Stimulated activated CD4-positive, alpha-beta T cell treated with anti-CD3 and anti-CD28 coated beads, Interleukin-1b, Interleukin-23, amount 100 ng/mL, for 48 hours (primary cell): ENCODE measurements around the gene SLC24A1.
"Not testable (repeated sequence)": the region's sequence is repeated elsewhere in the genome, so short reads cannot be mapped to it uniquely, and the experiment has no call there.

Source experiments
- DNase-seq: peaks from one replicate; pipeline ENCODE4 v3.0.0-alpha.2; 2020

SLC24A1 gene

GRCh38 chr15:65621638-65622037 lies at the start of gene SLC24A1:
Gene SLC24A1, plus strand, starts transcription at chr15:65621938. Its CDS starts 2,143 bp downstream, at chr15:65624081.
- DNase-seq = no peak

- no peak for DNase-seq
These were observed 49.8 kb upstream of the SLC24A1 start for GRCh38 chr15:65571971-65572370.

DNA sequence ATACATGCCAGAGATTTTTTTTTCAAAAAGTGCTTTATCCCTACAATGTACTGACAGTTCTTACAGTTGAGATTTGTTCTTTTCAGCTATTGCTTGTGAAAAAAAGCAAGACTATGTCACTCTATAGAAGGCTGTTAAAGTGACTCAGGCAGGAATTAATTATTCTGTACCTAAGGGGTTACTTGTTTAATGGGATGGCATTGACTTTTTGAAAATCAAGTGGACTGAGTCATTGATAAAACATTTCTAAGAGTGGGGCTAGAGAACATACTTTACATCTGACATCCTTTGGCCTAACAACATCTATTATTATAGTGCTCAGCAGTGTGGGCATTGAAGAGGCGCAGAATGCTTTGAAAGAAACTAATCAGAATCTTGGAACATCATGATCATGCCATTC lies 45.1 kb upstream of the SLC24A1 start:
- DNase-seq = no peak

- no peak for DNase-seq
These were observed 44.4 kb upstream of the SLC24A1 start for GRCh38 chr15:65577129-65577996.

GRCh38 chr15:65578904-65579728 lies 42.6 kb upstream of the SLC24A1 start:
- DNase-seq = no peak

DNA sequence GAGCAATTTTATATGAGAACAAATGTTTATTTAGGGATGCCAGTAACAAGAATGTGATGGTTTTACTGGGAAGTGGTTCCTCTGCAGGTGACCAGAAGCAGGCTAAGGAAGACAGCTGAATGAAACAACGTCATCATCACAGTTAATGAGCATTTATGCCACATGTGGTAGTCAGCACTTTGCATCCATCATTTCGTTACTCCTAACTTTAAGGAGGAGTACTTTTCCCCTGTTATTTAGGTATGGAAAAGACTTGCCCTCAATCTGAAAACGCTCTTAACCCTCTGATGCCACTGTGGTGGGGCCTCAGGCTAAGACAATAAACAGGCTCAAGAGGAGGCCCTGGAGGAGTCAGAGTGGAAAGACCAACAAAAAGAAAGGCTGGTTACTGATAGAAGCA lies 42.0 kb upstream of the SLC24A1 start:
- DNase-seq = no peak

GRCh38 chr15:65580287-65580686 lies 41.5 kb upstream of the SLC24A1 start:
- no peak for DNase-seq

- DNase-seq = peak; percentile 10
These were observed 38.0 kb upstream of the SLC24A1 start for GRCh38 chr15:65583701-65584100.

DNA sequence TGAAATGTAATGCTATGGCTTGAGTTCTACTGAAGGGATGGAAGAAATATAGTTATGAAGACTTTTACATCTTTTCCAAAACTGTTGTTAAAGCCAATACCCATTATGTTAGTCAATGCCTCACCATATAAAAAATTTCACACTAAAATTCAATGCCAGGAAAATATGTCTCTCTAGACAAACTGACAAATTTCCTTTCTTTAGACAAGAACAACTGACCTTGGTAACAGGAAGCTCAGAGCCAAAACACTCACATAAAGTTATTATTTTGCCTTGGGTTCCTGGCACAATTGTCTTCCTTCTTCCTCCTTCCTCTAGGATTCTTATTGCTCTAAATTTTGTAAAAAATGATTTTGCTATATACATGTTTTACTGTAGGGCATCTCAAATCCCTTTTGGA lies 37.5 kb upstream of the SLC24A1 start:
- DNase-seq = no peak

GRCh38 chr15:65587094-65587493 lies 34.6 kb upstream of the SLC24A1 start:
- no peak for DNase-seq

DNA sequence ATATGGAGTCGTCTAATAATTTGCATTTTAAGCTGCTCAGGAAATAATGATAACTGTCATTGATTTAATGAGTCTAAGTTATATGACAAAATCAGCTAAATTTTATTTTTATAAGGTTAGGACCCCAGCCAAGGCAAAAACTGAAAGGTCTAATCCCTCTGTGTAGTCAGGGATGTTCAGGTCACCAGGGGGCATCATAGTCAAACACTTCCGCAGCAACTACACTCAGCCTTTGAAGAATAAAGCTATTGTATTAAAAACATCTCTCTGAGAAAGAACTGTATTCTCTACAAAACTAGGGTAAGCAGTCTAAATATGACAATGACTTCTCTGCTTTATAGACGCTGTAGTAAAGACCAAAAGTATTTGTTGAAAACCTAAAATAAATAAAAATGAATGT lies 25.8 kb upstream of the SLC24A1 start:
- no peak for DNase-seq

- DNase-seq = no peak
These were observed 23.3 kb upstream of the SLC24A1 start for GRCh38 chr15:65598468-65598867.

DNA sequence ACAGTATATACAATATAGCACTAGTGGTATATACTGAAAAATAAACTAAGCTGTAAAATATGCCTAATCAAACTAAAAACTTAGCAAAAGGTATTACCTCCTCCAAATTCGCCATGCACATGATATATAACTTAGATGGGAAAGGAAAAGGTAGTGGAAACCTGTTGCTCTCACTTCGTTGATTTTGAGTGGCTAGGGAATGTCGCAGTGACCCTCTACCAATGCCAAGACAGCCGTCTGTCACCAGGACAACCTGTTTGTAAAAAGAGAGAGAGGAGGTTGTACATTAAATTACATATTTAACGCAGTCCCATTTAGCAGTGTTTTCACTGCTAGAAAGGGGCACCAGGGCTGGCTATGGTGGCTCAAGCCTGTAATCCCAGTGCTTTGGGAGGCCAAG lies 22.1 kb upstream of the SLC24A1 start:
- DNase-seq = no peak

DNA sequence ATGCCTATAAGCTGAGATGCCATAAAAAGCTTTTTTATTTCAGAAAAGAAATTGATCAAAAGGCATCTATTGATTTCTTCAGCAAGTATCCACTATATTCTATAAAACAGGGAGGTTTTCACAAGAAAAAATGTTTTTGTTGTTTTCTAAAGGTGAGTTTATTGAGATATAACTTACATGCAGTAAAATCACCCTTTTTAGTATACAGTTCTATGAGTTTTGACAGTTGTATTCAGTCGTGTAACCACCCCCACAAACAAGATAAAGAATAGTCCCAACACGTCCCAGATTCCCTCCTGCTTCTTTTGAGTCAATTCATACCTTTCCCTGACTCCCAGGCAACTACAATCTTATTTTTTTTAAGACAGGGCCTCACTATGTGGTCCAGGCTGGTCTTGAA lies 18.6 kb upstream of the SLC24A1 start:
- DNase-seq = no peak

- no peak for DNase-seq
These were observed 18.2 kb upstream of the SLC24A1 start for GRCh38 chr15:65603559-65603958.

DNA sequence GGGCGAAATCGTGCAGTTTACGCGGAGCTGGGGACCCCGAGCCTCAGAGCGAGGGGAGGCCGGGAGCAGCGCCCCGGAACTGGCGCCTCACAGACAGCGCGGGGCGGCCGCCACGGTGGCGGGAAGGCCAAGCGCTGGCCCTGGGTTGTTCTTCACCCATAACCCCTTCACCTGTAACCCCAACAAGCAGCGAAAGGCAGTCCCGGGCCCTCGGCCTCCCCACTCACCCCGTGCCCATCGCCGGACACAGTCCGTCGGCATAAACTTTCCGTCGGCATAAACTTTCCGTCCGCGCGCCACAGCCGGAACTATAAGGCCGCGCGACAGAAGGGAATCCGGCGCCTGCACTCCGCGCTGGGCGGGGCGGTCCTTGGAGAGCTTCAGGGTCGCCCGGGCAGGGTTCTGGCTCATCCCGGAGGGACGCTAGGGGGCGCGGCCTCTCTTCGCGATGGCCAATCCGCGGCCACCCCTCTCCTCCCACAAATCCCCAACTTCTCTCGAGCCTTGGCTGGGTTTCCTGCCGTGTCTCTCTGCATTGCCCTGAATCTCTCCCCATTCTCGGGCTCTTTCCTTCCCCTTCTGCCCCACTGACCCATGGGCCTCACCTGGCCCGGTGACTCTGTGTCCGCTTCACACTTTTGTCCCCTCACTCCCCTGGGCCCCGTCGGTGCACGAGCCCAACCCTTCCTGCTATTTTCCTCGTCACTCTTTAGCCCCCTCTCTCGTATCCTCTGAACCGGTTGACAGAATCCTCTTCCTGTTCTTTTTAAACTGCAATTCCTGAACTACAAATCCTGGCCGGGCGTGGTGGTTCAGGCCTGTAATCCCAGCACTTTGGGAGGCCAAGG lies 10.6 kb upstream of the SLC24A1 start, which contains the start of gene INTS14:
Gene INTS14, minus strand, starts transcription at position 261 of the 848 bp plus-strand sequence. CDS start 3,751 bp downstream, outside the sequence.
- DNase-seq = peak; percentile 96

- DNase-seq = no peak
These were observed 9.7 kb upstream of the SLC24A1 start for GRCh38 chr15:65611888-65612615.

- no peak for DNase-seq
These were observed 9.2 kb upstream of the SLC24A1 start for GRCh38 chr15:65612616-65612946.

GRCh38 chr15:65612949-65613744 lies 8.6 kb upstream of the SLC24A1 start:
- DNase-seq = no peak

GRCh38 chr15:65615887-65616286 lies 5.9 kb upstream of the SLC24A1 start:
- not testable (repeated sequence) for DNase-seq

- no peak for DNase-seq
These were observed 3.1 kb upstream of the SLC24A1 start for GRCh38 chr15:65618560-65619109.
